Measurements from ENCODE around the gene GREB1L. TPM values are rescaled to one million over a fixed set of nuclear protein-coding genes. Genes with fewer than 3 reads are reported as not detected.

The GREB1L gene
- total and polyA plus RNA-seq, 2 of the 13 experiments (the other 11 are each of a cell fraction or from before 2014, with no cell fraction given): 0.17 to 0.66 TPM

GRCh38 chr18:21550510-21550970 lies 308.5 kb downstream of the GREB1L start (continued):
- TF ChIP-seq POGK (CRISPR knock-in tag; conservative IDR thresholded peaks at IDR 0.05) (0 out of 2 replicates have a peak, but pooled peaks have one; percentile 43), RBM22 (optimal IDR thresholded peaks at IDR 0.05; ENCODE audit: low read length) (no peak), ZBTB3 (CRISPR knock-in tag; IDR thresholded peaks at IDR 0.05; ENCODE audit: borderline replicate concordance, low read depth) (no peak), ZFX (CRISPR knock-in tag; IDR thresholded peaks at IDR 0.05; ENCODE audit: low read depth) (peak; percentile 41), NONO (IDR thresholded peaks at IDR 0.05) (no peak), NONO (CRISPR knock-in tag; conservative IDR thresholded peaks at IDR 0.05) (peak; percentile 53), EP300 (IDR thresholded peaks at IDR 0.05; ENCODE audit: low read depth in 2 of 2, low read length in 2 of 2) (peak; percentile 56 to 87; a peak in 3 of 4 replicates), EP300 (CRISPR knock-in tag; IDR thresholded peaks at IDR 0.05; ENCODE audit: borderline replicate concordance) (peak; percentile 71; the same call in 1 of the 2 replicates), PRPF4 (IDR thresholded peaks at IDR 0.05; ENCODE audit: low read depth, low read length, poor library complexity, severe bottlenecking) (no peak), BCL6 (CRISPR knock-in tag; IDR thresholded peaks at IDR 0.05) (peak; percentile 68), ZNF788 (CRISPR knock-in tag; IDR thresholded peaks at IDR 0.05; ENCODE audit: borderline replicate concordance) (0 out of 2 replicates have a peak, but pooled peaks have one; percentile 31), ZNF598 (CRISPR knock-in tag; IDR thresholded peaks at IDR 0.05; ENCODE audit: borderline replicate concordance) (no peak), ESRRA (CRISPR knock-in tag; IDR thresholded peaks at IDR 0.05; ENCODE audit: low read depth) (peak; percentile 35; the same call in 1 of the 2 replicates), ZNF609 (CRISPR knock-in tag; IDR thresholded peaks at IDR 0.05; ENCODE audit: borderline replicate concordance) (peak; percentile 88; the same call in 1 of the 2 replicates), ZNF484 (CRISPR knock-in tag; IDR thresholded peaks at IDR 0.05; ENCODE audit: borderline replicate concordance, low read depth) (no peak), ZBED4 (CRISPR knock-in tag; IDR thresholded peaks at IDR 0.05; ENCODE audit: borderline replicate concordance) (peak; percentile 73)
- TF ChIP-seq, protein P1, sequence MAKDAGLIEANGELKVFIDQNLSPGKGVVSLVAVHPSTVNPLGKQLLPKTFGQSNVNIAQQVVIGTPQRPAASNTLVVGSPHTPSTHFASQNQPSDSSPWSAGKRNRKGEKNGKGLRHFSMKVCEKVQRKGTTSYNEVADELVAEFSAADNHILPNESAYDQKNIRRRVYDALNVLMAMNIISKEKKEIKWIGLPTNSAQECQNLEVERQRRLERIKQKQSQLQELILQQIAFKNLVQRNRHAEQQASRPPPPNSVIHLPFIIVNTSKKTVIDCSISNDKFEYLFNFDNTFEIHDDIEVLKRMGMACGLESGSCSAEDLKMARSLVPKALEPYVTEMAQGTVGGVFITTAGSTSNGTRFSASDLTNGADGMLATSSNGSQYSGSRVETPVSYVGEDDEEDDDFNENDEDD (CRISPR knock-in tag; IDR thresholded peaks at IDR 0.05; ENCODE audit: borderline replicate concordance): peak; percentile 82

Measured in HepG2 (cell line).